ENCODE results near the gene TMC3.

GRCh38 chr15:81327516-81327915 is 46.5 kb downstream of the TMC3 start:
- no peak for TF ChIP-seq POLR2AphosphoS5 (IDR thresholded peaks at IDR 0.05)
- TF ChIP-seq, protein P1, sequence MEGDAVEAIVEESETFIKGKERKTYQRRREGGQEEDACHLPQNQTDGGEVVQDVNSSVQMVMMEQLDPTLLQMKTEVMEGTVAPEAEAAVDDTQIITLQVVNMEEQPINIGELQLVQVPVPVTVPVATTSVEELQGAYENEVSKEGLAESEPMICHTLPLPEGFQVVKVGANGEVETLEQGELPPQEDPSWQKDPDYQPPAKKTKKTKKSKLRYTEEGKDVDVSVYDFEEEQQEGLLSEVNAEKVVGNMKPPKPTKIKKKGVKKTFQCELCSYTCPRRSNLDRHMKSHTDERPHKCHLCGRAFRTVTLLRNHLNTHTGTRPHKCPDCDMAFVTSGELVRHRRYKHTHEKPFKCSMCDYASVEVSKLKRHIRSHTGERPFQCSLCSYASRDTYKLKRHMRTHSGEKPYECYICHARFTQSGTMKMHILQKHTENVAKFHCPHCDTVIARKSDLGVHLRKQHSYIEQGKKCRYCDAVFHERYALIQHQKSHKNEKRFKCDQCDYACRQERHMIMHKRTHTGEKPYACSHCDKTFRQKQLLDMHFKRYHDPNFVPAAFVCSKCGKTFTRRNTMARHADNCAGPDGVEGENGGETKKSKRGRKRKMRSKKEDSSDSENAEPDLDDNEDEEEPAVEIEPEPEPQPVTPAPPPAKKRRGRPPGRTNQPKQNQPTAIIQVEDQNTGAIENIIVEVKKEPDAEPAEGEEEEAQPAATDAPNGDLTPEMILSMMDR (IDR thresholded peaks at IDR 0.05) = no peak

Data from sigmoid colon (tissue), 4 donors.